Neuronal stem cell (in vitro differentiated cells): ENCODE results near the gene RNF144A.

Experiments used
- DNase-seq: peaks from one replicate; pipeline ENCODE4 v3.0.0-alpha.2; 2013; ENCODE audit warnings: low spot score
- H2AFZ ChIP-seq: one replicate; pipeline ENCODE4 v1.6.1; 2013; ENCODE audit warnings: mild to moderate bottlenecking, low read length, inconsistent platforms
- H2AK5ac ChIP-seq: 2 replicates; pipeline ENCODE4 v1.6.1; 2013; ENCODE audit warnings: low read depth, mild to moderate bottlenecking, inconsistent platforms, low read length, moderate library complexity, mixed read lengths
- H2BK120ac ChIP-seq: 2 replicates; pipeline ENCODE4 v1.6.1; 2013; ENCODE audit warnings: low read depth, mild to moderate bottlenecking, inconsistent platforms, low read length, moderate library complexity, mixed read lengths
- H2BK12ac ChIP-seq: one replicate; pipeline ENCODE4 v1.6.1; 2013; ENCODE audit warnings: low read length, inconsistent platforms
- H2BK15ac ChIP-seq: 2 replicates; pipeline ENCODE4 v1.6.1; 2013; ENCODE audit warnings: mild to moderate bottlenecking, low read length, inconsistent platforms, mixed read lengths
- H2BK5ac ChIP-seq: one replicate; pipeline ENCODE4 v1.6.1; 2013; ENCODE audit warnings: inconsistent platforms, mild to moderate bottlenecking, low read length, moderate library complexity
- H3K14ac ChIP-seq: one replicate; pipeline ENCODE4 v1.6.1; 2013; ENCODE audit warnings: low read length, inconsistent platforms
- H3K18ac ChIP-seq: 2 replicates; pipeline ENCODE4 v1.6.1; 2013; ENCODE audit warnings: low read length, inconsistent platforms
- H3K23ac ChIP-seq: 2 replicates; pipeline ENCODE4 v1.6.1; 2013; ENCODE audit warnings: low read depth, mild to moderate bottlenecking, mixed read lengths, low read length, inconsistent platforms; ENCODE audit not compliant: poor library complexity
- H3K27ac ChIP-seq: replicated peaks from 3 replicates; pipeline ENCODE4 v1.5.1; 2013; ENCODE audit warnings: low read length, inconsistent platforms
- H3K27me3 ChIP-seq, 3 experiments: 2 replicates each; pipeline ENCODE4 v1.6.1; 2013; ENCODE audit warnings: low read length in 3 of 3, mild to moderate bottlenecking in 2 of 3, inconsistent platforms in 1 of 3, low read depth in 1 of 3, mixed read lengths in 1 of 3, moderate library complexity in 1 of 3; ENCODE audit not compliant: control insufficient read depth in 3 of 3, insufficient read depth in 3 of 3
- H3K36me3 ChIP-seq, 2 donors: replicated peaks in 1 of 2; 2 replicates each; pipeline ENCODE4 v1.6.1; 2013; ENCODE audit warnings: low read length in 2 of 2; ENCODE audit not compliant: control insufficient read depth in 2 of 2, insufficient read depth in 2 of 2
- H3K4ac ChIP-seq: 2 replicates; pipeline ENCODE4 v1.6.1; 2013; ENCODE audit warnings: inconsistent platforms, mild to moderate bottlenecking, low read length, moderate library complexity
- H3K4me1 ChIP-seq, 2 donors: 1 replicate in 1 of 2; 2 replicates in 1 of 2; pipeline ENCODE4 v1.6.1; 2013; ENCODE audit warnings: low read length in 2 of 2, low read depth in 1 of 2; ENCODE audit not compliant: control insufficient read depth in 2 of 2, insufficient read depth in 1 of 2
- H3K4me2 ChIP-seq: one replicate; pipeline ENCODE4 v1.6.1; 2013; ENCODE audit warnings: mild to moderate bottlenecking, low read length, inconsistent platforms; ENCODE audit not compliant: insufficient read depth, poor library complexity, severe bottlenecking
- H3K4me3 ChIP-seq, 2 donors: 2 replicates each; pipeline ENCODE4 v1.5.1; 2013; ENCODE audit warnings: low read length in 2 of 2, mild to moderate bottlenecking in 2 of 2, inconsistent platforms in 1 of 2, moderate library complexity in 1 of 2
- H3K79me1 ChIP-seq: one replicate; pipeline ENCODE4 v1.6.1; 2013; ENCODE audit warnings: low read depth, mild to moderate bottlenecking, inconsistent platforms, low read length, moderate library complexity
- H3K9ac ChIP-seq: one replicate; pipeline ENCODE4 v1.6.1; 2013; ENCODE audit warnings: mild to moderate bottlenecking, low read depth, low read length, inconsistent platforms; ENCODE audit not compliant: poor library complexity
- H3K9me3 ChIP-seq, 2 donors: replicated peaks in 1 of 2; 2 replicates each; pipeline versions ENCODE3 to v1.6.1; 2013; ENCODE audit warnings: low read length in 2 of 2, mild to moderate bottlenecking in 2 of 2, inconsistent platforms in 1 of 2, low read depth in 1 of 2, mixed read lengths in 1 of 2, moderate library complexity in 1 of 2; ENCODE audit not compliant: control insufficient read depth in 2 of 2, insufficient read depth in 1 of 2
- H4K8ac ChIP-seq: one replicate; pipeline ENCODE4 v1.6.1; 2013; ENCODE audit warnings: low read depth, mild to moderate bottlenecking, inconsistent platforms, low read length, moderate library complexity
- H4K91ac ChIP-seq: one replicate; pipeline ENCODE4 v1.6.1; 2013; ENCODE audit warnings: low read length, low read depth, mild to moderate bottlenecking, inconsistent platforms; ENCODE audit not compliant: poor library complexity
- WGBS, 2 donors: extraction: QIAGEN DNeasy Blood & Tissue Kit; methylation state at CpG; one replicate each; pipeline ENCODE4 v1.1.7; 2013; ENCODE audit warnings: missing lambda C conversion rate in 2 of 2, mixed read lengths in 1 of 2; ENCODE audit not compliant: insufficient read length in 2 of 2, insufficient replicate concordance in 1 of 2; ENCODE audit errors: extremely low coverage in 2 of 2; 5-methylcytosine and 5-hydroxymethylcytosine counted together

Gene RNF144A

DNA sequence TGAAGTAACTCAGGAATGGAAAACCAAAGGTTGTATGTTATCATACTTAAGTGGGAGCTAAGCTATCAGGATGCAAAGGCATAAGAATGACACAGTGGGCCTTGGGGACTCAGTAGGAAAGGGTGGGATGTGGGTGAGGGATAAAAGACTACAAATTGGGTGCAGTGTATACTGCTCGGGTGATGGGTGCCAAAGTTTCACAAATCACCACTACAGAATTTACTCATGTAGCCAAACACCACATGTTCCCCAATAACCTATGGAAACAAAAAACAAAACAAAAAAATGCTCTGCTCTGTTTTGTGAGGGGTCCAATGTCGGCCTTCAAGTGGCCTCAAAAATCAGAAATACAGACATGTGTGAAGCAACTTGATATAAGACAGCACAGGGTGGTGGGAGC, 8.9 kb upstream of the RNF144A start:
- Histone ChIP-seq H3K9ac (no peak overlapping the region), H2BK12ac (no peak overlapping the region), H3K4ac (no peak overlapping the region), H3K18ac (no peak overlapping the region), H2AFZ (no peak overlapping the region), H3K27me3 (peaks cover 0 to 7% (median 0%) of the 10 kb centered on the region in 3 experiments), H2BK120ac (no peak overlapping the region), H3K36me3 (no peaks in the 10 kb centered on the region), H2BK15ac (no peak overlapping the region), H2BK5ac (no peak overlapping the region), H2AK5ac (no peak overlapping the region), H3K4me3 (no peak overlapping the region), H3K79me1 (no peaks in the 10 kb centered on the region), H3K14ac (no peak overlapping the region), H3K4me2 (no peak overlapping the region), H4K8ac (no peak overlapping the region), H3K27ac (no peak overlapping the region), H3K23ac (no peak overlapping the region), H3K9me3 (no peaks in the 10 kb centered on the region), H3K4me1 (no peaks in the 10 kb centered on the region), H4K91ac (no peak overlapping the region)
- no CpG with 5 or more reads among the region's 2 CpGs for WGBS, 2 donors
- DNase-seq, result no peak

GRCh38 chr2:6909431-6910385, 7.5 kb upstream of the RNF144A start:
- H2BK15ac ChIP-seq, result no peak overlapping the region
- WGBS, 2 donors, result 100% methylated on average over 3 of the region's 8 CpGs; no CpG with 5 or more reads in 1 of the 2 donors
- H4K91ac ChIP-seq, result no peak overlapping the region
- H3K9ac ChIP-seq, result no peak overlapping the region
- no peak overlapping the region for H3K18ac ChIP-seq
- no peak overlapping the region for H2AFZ ChIP-seq
- H3K14ac ChIP-seq, result no peak overlapping the region
- DNase-seq, result no peak
- H3K23ac ChIP-seq, result no peak overlapping the region
- no peak overlapping the region for H2BK12ac ChIP-seq
- no peak overlapping the region for H4K8ac ChIP-seq
- H3K4ac ChIP-seq, result no peak overlapping the region
- no peak overlapping the region for H3K4me2 ChIP-seq
- H2BK120ac ChIP-seq, result no peak overlapping the region
- no peaks in the 10 kb centered on the region for H3K4me1 ChIP-seq
- H3K9me3 ChIP-seq, result no peaks in the 10 kb centered on the region
- no peak overlapping the region for H3K4me3 ChIP-seq
- no peaks in the 10 kb centered on the region for H3K36me3 ChIP-seq
- H3K79me1 ChIP-seq, result no peaks in the 10 kb centered on the region
- H2BK5ac ChIP-seq, result no peak overlapping the region
- H3K27ac ChIP-seq, result no peak overlapping the region
- peaks cover 0 to 7% (median 0%) of the 10 kb centered on the region in 3 experiments for H3K27me3 ChIP-seq
- H2AK5ac ChIP-seq, result no peak overlapping the region

DNA sequence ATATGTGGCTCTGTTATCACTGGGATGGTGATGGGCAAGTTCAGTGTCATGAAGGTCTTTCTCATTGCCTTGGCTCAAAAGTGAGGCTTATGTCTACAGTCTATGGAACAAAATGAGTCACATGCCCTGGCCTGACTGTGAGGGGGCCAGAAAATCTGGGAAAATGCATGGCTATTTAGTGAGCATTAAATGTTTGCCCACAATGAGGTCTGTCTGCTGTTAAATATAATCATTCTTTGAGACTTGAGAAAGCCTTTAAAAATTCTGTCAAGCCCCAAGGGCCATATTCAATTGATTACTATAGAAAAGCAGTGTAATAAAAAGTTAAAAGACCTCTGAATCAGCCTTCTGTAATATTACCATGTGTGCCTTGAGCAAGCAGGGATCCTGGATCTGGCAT, 5.5 kb upstream of the RNF144A start:
- Histone ChIP-seq H3K9ac (no peak overlapping the region), H3K27me3 (peaks cover 0 to under 1% (median 0%) of the 10 kb centered on the region in 3 experiments), H3K4me3 (no peak overlapping the region)

GRCh38 chr2:6913415-6914157, 3.6 kb upstream of the RNF144A start:
- Histone ChIP-seq H2AK5ac (no peak overlapping the region), H3K36me3 (no peaks in the 10 kb centered on the region), H2BK120ac (no peak overlapping the region), H3K4me3 (no peak overlapping the region), H2BK5ac (no peak overlapping the region), H2AFZ (no peak overlapping the region), H2BK12ac (no peak overlapping the region), H3K27ac (no peak overlapping the region), H3K18ac (no peak overlapping the region), H4K8ac (no peak overlapping the region), H3K14ac (no peak overlapping the region), H3K23ac (no peak overlapping the region), H3K4me1 (peaks cover 1 to 10% of the 10 kb centered on the region in 2 donors), H3K79me1 (no peaks in the 10 kb centered on the region), H4K91ac (no peak overlapping the region), H2BK15ac (no peak overlapping the region), H3K9ac (no peak overlapping the region), H3K27me3 (no peaks in the 10 kb centered on the region), H3K4me2 (no peak overlapping the region), H3K4ac (no peak overlapping the region), H3K9me3 (no peaks in the 10 kb centered on the region)
- DNase-seq, result no peak
- WGBS, 2 donors, result no CpG with 5 or more reads among the region's 9 CpGs

More for the DNA sequence above, 5.5 kb upstream of the RNF144A start:
- no peak overlapping the region for H3K4ac ChIP-seq
- no peak overlapping the region for H2BK120ac ChIP-seq
- H2AK5ac ChIP-seq, result no peak overlapping the region
- no peak overlapping the region for H3K4me2 ChIP-seq
- H3K4me1 ChIP-seq, result peaks cover 0 to 7% of the 10 kb centered on the region in 2 donors
- H3K79me1 ChIP-seq, result no peaks in the 10 kb centered on the region
- H3K27ac ChIP-seq, result no peak overlapping the region
- H2BK5ac ChIP-seq, result no peak overlapping the region
- H3K14ac ChIP-seq, result no peak overlapping the region
- no peak overlapping the region for H4K91ac ChIP-seq
- no peaks in the 10 kb centered on the region for H3K9me3 ChIP-seq
- H3K36me3 ChIP-seq, result no peaks in the 10 kb centered on the region
- no peak overlapping the region for H2BK15ac ChIP-seq
- no peak overlapping the region for H4K8ac ChIP-seq
- H2BK12ac ChIP-seq, result no peak overlapping the region
- no peak overlapping the region for H2AFZ ChIP-seq
- no peak overlapping the region for H3K18ac ChIP-seq
- no peak for DNase-seq
- H3K23ac ChIP-seq, result no peak overlapping the region
